ENCODE results near the gene HDAC4.

GRCh38 chr2:239015901-239016675, 384.7 kb downstream of the HDAC4 start:
- no peak for TF ChIP-seq POLR2A (IDR thresholded peaks at IDR 0.05)
- no peak for TF ChIP-seq CTCF (IDR thresholded peaks at IDR 0.05)
